HG03159 (cell line): Measurements from ENCODE around the gene QSOX2.

Source experiments
- ATAC-seq: cut with Tn5 transposase; IDR thresholded peaks from one replicate; pipeline ENCODE4 v1.9.1; 2021; ENCODE audit warnings: mild to moderate bottlenecking, moderate library complexity; ENCODE audit not compliant: unreplicated experiment

Gene QSOX2

DNA sequence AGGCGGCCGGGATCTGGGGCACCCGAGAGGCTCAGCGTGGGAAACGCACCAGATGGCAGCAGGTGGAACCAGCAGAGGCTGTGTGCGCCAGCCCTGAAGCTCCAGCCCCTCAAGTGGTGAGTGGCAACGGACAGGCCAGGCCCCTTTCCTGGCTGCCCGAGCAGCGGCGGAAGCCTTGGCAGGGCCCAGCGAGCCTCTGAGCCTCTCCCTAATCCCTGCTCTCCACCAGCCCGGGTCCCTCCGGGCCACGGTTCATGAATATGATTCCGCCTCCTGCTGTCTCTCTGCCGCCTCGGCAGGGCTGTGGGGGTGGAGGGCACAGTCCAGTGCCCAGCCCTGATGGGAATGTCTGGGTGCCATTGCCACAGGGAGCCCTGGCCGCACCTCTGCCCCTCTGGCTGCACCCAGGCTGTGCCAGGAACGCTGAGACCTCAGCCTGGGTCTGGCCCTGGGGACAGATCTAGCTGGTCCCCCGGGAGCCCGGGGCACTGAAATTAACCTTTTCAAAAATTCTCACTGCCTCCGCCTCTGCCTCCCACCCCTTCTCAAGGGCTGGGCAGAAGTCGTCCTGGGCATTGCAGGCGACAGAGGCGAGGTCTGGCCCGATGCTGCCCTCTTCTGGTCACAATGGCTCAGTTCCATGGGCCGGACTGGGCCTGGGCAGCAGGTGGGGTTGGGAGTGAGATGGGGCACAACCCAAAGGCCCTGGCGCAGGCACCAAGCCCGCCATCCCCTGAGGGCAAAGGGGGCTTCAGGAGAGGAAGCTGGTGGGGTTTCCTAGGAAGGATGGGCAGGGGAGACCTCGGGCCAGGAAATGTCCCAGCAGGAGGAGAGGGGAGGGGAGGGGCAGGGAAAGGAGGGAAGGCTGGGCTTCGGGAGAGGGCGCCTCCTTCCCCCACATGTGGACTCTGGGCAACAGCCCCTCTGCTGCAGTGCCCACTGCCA is 38.0 kb upstream of the QSOX2 start:
- ATAC-seq, result no peak

DNA sequence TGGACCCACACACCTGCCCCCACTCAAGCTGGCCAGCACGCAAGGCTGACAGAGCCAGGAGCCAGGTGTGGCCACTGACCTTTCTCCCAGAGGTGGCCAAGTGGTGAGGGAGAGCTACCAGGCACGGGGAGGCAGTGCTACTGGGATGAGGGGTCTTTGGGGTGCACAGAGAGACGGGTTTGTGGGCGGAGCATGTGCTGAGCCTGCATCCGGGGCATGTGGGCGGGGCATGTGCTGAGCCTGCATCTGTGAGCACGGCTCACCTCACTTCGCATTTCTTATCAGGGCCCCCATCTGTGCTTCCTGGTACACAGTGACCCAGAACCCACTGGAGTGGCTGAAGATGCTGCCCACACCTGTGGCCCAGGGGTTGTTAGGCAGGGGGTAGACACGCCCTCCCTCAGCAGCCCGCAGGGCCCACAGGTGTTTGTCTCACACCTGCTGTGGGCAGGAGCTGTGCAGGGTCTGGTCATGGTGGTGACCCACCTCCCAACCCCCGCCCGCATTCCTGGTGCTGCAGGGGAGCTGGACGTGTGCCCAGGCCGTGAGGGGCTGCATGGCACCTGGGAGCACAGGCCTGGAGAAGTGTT is 36.8 kb upstream of the QSOX2 start:
- no peak for ATAC-seq

DNA sequence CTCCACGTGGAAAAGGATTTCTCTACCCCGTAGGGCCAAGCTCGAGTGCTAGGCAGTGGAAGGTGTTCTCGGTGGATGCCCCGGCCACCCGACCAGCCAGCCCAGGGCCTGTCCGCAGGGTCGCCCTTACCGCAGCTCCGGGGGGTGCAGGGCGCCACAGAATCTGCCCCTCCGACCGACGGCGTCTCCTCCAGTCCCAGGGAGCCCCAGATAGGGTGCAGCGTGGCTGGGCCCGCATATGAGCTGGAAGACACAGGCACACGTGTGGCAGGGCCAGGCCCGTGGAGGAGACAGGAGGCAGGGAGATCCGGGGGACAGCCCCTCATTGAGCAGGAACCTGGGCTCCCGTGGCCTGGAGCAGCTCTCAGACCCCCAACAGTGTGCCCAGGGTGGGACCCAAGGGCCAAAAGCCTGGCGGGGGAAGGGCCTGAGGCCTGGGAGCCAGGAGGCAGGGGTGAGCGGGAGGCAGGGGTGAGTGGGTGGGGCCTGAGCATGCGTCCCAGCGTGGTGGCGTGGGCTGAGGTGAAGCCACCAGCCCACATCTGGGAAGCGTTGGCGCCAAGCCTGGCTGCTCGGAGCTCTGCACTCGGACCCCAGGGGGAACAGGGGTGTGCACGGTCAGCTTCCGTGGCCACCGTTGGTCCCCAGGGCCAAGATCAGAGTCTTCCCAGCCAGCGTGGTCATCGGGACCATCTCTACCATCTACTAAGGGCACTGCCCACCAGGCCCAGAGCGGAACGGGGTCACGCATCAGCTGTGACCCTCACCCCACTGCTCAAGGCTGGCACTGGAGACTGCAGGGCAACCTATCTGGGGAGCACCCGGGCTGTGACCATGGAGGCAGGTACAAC is 36.0 kb upstream of the QSOX2 start:
- ATAC-seq, result no peak

DNA sequence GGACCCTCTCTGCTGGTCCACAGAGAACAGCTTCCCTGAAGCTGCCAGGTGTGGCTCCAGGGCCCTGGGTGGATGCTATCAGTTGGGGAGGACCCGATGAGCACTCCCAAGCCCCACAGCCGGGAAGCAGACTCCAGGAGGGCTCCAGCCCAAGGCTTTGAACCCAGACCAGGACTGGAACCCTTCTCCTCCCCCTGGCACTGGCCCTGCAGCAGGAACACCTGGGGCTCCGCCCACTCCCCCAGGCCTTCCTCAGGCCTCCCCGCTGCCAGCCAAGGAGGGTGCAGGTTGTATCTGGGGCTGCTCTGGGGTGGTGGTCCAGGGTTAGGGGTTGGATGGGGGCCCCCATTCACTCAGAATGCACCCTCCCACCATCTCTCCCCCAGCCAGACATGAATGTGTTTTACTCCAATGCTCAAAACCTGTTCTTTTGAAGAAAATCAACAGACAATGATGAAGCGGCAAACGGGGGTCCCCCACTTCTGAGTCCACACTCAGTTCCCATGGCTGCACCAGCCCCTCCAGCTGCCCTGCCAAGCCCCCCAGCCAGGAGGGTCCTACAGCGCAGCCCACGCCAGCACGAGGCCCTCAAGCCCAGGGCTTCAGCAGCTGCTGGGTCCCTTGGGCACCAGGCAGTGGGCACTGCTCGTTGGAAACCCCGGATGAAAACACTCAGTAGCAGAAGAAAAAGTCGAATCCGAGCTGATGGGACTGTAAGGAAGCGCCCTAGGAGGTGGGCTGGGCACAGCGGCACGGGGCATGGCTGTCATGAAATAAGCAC is 35.1 kb upstream of the QSOX2 start:
- no peak for ATAC-seq

DNA sequence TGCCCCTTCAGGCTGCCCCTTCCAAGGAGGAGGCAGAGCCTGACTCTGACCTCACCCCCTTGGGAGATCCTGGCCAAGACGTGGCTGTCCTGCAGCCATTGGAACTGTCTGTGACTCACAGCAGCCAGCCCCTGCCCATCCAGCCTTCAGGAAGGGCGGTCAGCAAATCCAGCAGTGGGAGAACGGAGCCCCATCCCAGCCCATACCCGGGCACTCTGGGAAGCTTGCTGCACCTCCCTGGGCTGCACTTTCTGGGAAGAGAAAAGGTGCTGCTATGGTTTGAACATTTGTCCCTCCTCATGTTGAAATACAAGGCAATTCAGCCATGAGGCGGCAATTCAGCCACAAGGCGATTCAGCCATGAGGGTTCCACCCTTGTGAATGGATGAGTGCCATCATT is 33.9 kb upstream of the QSOX2 start:
- no peak for ATAC-seq

DNA sequence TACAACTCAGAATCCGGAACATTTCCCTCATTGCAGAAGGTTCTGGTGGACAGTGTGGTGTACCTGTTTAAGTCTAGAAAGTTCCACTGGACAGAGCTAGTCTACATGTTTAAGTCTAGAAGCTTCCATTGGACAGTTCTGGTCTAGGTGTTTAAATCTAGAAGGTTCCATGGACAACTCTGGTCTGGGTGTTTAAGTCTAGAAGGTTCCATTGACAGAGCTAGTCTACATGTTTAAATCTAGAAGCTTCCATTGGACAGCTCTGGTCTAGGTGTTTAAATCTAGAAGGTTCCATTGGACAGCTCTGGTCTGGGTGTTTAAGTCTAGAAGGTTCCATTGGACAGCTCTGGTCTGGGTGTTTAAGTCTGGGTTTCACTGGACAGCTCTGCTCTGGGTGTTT is 33.3 kb upstream of the QSOX2 start:
- no peak for ATAC-seq

DNA sequence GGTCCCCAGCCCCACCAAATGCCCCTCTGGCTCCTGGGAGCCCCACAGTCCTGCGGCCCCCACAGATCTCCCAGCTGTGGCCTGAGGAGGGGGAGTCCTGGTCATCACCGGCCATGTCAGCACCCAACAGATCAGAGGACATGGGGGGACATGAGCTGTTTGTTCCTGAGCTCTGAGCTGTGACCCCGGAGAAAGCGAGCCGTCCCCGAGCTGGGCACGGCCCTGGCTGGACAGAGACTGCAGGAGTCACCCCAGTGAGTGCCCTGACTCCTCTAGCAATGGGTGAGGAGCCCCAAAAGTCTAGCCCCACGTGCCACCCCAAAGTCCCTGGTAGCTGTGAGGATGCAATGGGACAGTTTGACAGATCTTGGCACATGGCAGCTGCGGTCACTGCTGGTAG is 32.6 kb upstream of the QSOX2 start:
- ATAC-seq, result no peak

DNA sequence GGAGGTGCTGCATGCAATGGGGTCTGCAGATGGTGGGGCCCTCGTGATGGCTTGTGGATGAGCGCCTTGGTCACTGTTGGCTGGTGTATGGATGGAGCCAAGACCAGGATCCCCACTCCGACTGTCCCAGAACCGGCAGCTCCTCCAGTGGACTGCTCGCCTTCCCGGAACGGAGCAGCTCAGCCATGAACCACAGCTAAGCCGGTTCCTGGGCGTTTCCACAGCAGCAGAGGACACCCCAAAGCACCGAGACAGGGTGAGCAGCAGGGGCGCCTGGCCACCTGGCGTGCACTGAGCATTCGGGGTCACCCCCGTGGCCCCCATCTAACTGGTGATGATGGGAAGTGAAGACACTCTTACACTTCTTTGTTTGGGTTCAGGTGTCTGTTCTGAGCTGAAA is 32.1 kb upstream of the QSOX2 start:
- no peak for ATAC-seq

DNA sequence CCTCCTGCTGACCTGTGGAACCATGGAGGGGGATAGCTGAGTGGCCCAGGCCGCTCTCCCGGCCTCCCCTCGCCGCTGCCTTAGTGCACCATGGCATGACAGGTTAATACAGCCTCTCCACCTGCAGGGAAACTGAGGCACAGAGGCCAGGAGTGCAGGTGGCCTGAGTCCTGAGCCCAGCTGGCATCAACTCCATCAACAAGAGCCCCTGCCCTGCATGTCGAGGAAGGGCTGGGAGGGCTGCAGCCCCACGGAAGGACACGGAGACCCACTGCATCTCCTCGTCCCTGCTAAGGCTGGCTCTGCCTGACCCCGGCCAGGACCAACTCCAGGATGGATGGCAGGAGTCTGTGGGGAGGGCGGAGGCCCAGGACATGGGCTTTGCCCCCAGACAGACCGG is 31.1 kb upstream of the QSOX2 start:
- ATAC-seq, result no peak

DNA sequence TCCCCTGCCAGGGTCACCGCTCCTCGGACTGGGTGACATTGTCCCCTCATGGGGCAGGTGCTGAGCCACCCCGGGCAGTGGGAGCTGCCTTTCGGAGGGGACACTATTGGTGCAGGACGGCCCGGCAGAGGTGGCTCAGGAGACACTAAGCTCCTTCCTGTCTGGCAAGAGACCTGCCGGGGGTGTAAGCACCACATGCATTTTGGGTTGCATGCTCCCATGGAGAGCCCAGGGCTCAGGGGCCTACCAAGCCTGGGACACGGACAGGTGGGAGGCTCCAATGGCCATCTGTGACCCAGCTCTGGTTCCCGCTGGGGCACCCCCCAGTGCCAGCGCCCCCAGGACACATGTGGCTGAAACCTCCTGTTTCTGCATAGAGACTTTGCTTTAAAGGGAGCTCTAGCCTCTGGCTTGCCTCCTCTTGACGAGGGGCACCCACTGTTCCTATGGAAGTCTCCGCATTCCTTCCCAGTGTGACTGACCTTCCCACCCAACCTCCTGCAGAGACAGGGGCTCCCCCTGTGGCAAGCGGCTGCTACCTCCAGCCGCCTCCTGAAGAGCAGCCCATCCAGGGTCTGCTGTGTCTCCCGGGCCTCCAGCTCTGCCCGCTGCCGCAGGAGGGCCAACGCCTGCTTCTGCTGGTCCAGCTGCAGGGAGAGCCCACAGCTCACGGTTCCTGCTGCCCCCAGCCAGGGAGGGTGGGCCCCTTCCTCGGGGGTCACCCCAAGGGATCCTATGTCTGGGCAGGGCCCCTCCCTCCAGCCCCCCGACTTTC is 30.2 kb upstream of the QSOX2 start:
- no peak for ATAC-seq

DNA sequence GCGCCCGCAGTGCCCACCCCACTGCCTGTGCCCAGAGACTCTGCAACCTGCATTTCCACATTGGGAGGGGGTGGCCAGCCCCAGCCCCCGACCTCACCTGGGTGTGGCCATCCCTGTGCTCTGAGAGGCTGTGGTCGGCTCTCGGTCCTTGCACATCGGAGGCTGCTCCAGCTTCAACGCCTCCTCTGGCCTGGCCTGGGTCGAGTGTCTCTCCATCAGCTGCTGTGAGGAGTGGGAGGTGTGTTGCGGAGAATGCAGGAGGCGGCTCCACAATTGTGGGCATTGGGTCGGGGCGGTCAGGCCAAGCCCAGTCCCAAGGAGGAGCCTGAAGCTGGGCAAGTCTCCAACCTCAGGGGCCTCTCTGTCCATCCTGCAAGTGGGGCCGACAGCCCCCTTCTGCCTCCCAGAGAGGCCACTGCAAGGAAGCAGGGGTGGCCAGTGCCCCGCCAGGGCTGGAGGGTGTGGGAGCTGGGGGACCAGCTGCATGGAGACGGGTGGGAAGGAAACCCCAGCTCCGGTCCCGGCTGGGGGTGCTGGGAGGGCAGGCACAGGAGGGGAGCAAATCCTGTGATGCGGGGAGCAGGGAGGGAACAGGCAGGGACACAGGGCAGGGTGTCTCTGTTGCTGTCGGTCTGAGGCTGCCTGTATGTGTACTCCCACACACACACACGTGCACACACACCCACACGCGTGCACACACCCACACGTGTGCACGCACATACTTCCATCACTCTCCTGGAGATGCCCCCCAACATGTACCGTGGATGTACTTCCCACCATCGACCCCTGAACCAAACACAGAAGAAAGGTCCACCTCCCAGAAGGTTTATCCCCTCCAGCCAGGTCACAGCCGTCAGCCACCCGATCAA is 29.4 kb upstream of the QSOX2 start:
- no peak for ATAC-seq

DNA sequence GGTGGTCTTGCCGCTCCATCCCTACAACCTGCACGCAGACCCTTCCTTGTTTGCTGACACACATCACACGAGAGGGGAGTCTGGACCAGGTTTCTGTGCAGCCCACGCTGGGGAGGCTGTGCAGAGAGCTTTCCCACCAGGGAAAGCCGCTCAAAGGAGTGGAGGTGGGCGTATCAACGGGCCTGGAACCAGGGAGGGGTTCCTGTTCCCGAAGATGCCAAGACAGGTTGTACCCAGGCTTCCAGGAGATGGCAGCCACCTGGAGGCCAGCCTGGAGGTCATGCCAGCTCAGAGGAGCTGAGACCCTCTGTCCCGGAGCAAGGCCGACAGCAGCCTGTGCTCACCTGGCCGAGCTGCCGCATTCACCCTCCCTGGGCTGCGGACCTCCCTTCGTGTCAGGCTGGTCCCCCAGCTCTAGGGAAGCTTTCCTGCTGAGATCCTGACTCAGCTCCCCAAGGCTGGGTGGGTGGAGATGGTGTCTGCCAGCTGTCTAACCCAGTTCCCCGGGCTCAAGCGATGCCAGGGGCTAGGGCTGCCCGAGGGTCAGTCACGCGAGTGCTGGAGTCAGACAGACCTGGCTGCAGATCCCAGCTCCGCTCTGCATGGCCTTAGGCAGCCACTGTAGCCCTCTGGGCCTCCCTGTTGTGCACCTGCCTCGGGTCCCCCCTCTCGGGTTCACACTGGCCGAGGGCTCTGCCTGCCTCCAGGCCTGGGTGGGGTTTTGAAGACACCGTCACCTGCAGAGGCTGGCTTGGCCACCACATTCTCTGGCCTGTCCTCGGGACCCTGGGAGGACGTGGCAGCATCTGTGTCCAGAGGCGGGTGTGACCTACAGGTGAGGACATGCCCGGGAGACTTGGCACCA is 28.5 kb upstream of the QSOX2 start:
- ATAC-seq, result no peak

DNA sequence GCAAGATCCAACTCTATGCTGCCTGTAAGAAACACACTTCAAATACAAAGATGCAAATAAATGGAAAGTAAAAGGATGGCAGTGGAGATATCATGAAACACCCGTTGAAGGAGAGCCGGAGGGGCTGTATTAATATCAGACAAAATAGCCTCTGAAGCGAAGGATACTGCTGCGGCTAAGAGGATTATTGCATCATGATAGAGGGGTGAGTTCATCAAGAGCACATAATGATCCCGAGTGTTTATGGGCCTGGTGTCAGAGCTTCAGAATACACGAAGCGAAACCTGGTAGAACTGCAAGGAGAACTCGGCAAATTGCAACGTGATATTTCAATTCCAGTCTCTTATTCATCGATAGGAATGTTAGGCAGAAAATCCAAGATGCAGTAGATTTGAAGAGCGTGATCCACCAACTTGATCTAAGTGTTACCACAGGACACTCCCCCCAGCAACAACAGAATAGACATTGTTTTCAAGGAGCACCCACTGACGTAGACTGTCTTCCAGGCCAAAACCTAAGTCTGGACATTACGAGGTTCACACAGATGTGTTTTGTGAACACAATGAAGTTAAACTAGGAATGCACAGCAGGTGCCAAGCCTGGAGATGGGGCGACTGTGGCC is 27.7 kb upstream of the QSOX2 start:
- ATAC-seq, result no peak

DNA sequence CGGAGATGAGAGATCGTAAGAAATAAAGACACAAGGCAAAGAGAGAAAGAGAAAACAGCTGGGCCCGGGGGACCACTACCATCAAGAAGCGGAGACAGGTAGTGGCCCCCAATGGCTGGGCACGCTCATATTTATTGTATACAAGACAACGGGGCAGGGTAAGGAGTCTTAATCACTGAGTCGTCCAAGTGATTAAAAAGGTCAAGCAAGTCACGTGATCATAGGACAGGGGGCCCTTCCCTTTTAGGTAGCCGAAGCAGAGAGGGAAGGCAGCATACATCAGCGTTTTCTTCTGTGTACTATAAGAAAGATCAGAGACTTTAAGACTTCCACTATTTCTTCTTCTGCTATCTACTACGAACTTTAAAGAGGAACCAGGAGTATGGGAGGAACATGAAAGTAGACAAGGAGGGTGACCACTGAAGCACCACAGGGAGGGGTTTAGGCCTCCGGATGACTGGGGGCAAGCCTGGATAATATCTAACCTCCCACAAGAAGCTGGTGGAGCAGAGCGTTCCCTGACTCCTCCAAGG is 24.6 kb upstream of the QSOX2 start:
- ATAC-seq, result no peak

DNA sequence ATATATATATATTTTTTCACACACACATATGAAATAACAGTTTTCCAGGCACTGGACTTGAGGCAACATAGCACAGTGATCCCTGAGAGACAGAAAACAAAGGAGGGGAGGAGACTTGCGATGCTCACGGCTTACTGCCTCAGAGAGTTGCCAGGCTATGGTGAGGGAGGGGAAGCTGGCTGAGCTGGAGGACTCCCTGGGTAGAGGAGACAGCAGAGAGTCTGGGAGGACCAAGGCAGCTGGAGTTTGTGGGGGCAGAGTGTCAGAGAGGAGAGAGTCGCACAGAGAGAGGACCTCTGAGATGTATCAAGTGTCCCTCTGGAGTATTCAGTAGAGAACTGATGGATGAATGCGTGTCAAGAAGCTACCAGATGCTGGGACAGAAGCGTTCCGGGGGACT is 23.1 kb upstream of the QSOX2 start:
- no peak for ATAC-seq

DNA sequence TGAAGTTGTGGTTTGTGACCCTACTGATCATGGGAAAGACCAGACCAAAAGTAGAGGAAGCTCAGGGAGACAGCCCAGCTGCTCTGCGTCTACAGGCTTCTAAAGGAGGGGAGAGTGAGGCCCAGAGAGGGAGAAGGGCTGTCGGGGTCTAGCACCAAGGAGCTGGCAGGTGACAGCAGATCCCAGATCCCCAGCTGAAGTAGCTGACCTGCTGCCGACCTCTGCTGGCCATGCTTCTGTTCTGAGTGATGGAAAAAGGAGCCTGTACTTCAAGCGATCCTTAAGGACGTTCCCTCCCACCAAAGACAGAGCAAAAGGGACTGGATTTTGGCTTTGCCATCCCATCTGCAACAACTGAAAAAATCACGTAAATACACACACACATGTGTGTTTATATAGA is 22.7 kb upstream of the QSOX2 start:
- ATAC-seq, result no peak

DNA sequence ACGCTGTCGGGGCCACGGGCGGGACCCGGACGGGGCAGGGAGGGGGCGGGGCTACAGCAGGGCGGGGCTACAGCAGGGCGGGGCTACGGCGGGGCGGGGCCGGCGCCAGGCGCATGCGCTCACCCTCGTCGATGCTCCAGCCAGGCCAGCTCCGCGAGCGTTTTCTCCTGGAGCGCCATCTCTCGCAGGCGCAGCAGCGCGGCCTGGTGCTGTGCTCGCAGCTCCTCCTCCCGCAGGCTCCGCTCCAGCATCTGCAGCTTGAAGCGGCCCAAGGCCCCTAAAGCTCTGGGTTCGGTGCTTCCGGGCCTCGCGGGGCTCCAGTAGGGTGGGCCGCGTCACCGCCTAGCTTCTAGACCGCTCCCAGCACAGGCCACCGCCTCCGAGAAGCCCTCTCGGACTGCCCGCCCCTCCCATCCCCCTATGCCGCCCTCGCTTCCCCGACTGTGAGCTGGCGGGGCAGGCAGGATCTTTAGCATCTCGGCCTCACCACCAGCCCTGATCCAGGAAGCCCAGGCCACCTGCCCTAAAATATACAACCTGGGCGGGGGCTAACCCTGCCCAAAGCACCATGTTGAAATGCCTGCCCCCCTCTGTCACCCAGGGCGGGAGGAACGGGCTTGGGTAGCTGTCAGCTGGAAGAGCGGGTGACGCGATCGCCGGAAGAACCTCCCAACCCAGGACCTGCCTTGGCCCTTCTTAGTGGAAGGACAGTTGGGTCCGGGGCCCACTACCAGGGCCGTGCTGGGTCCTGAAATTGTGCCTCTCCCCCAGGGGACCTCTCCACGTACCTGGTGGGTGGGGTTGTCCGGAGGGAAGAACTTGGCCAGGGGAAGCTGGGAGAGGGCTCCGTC is 21.9 kb upstream of the QSOX2 start:
- ATAC-seq, result peak; percentile 68
